LHCN-M2 (cell line): ENCODE data around the gene MYL7. TPM values are rescaled to one million over a fixed set of nuclear protein-coding genes. Genes with fewer than 3 reads are reported as not detected.
"Not testable (repeated sequence)": the region's sequence is repeated elsewhere in the genome, so short reads cannot be mapped to it uniquely, and the experiment has no call there.

Experiments used
- DNase-seq: peaks from one replicate; pipeline ENCODE4 v3.0.0-alpha.2; 2012; ENCODE audit warnings: low read depth
- total RNA-seq: library from RNA; depleted of rRNA; stranded (reverse); fragments of >200 nt; gene quantifications from 2 replicates; pipeline ENCODE4 v1.2.3, GENCODE V29; 2014

The MYL7 gene
- total RNA-seq, 1 experiment from 2014 or later, result not detected

DNA sequence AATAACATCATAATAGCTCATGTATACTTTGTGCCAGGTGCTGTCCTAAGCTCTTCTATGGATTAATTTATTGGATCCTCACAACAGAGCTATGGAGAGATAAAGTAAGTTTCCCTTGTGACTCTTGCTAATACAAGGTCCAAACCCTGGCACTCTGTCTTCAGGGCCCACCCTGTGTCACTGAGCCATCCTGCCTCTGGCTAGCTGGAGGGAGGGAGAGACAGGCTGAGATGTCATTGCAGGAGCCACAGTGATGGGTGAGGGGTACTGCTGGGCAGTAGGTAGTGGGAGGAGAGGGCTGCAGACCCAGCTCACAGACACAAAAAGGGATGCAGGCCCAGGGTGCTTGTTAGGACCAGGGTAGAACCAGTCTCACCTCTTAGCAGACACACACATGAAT is 31.2 kb upstream of the MYL7 start:
- no peak for DNase-seq

DNA sequence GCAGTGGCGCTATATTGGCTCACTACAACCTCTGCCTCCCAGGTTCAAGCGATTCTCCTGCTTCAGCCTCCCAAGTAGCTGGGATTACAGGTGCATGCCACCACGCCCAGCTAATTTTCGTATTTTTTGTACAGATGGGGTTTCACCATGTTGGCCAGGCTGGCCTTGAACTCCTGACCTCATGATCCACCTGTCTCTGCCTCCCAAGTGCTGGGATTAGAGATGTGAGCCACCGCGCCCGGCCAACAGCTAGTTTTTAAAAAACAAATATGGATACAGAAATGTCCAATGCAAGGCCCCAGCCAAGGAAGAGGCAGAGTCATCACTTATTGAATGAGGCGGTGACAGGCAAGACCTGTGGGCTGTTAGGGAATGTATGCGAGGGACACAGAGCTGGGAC is 30.8 kb upstream of the MYL7 start:
- not testable (repeated sequence) for DNase-seq

DNA sequence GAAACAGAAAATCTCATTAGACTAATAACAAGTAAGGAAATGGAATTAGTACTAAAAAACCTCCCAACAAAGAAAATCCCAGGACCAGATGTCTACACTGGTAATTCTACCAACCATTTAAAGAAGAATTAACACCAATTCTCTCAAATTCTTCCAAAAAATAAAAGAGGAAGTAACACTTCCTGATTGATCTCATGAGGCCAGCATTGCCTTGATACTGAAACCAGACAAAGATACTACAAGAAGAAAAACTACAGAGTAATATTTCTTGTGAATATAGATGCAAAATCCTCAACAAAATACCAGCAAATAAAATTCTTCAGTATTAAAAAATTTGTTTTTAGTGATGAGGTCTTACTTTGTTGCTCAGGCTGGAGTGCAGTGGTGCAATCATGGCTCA is 26.8 kb upstream of the MYL7 start:
- no peak for DNase-seq

DNA sequence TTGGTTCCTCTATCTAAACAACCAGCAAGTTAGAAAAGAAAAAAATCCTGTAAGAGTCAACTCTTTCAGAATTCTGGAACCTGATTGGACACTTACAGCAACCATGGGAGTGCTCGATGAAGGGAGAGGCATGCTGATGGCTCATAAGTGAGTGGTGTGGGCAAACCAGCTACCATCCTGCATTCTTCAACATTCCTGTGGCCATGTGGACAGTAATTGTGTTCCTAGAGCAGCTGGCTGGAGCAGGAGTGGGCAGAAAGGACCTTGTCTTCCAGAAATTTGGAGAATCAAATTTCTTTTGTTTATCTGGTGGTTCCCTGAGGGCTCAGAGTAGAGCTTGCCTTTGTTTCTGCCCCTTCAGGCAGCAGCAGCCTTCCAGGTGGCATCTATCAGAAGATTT is 22.5 kb upstream of the MYL7 start:
- DNase-seq, result peak; percentile 100

DNA sequence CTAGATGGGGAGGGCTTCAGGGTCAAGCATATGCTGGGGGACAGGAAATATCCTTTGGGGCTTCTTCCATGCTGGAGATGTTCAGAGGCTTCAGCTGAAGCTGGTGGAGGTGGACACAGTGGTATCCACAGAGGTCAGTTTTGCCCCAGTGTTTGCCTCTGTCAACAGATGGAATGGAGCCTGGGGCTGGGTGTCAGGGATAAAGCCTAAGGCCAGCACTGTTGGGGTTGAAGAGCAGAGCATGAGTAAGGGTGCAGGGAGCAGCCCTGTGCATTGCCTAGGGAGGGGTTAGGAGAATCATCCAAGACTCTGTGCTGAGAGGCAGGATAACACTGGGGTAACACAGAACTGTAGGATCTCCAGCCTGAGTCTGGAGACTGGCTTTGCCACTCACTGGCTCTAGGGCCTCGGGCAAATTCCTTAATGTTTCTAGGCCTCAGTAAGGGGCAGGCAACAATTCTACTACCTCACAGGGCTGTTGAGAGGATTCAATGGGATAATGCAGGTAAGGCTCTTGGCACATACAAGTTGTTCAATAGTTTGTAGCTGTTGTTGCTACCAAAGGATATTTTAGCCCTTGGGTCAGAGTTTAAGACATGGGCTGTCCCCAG is 21.8 kb upstream of the MYL7 start:
- peak; percentile 25 for DNase-seq

DNA sequence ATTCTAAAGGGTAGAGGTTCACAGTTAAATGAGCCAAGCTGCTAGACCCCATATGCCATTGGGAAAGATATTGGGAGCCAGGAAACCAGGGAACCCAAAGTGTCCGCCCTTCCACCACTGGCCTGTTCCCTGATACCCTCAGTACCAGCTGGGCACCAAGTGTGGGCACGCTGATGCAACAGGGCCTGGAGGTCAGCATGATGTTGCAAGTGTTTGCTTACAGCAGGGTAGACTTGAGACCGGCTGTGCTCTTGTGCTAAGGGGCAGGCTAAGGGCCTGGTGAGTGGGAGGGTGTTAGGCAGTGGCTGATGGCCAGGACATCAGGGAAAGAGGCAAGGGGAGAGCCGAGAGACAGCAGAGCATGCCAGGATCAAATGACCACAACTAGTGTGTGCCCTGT is 21.0 kb upstream of the MYL7 start:
- peak; percentile 74 for DNase-seq

DNA sequence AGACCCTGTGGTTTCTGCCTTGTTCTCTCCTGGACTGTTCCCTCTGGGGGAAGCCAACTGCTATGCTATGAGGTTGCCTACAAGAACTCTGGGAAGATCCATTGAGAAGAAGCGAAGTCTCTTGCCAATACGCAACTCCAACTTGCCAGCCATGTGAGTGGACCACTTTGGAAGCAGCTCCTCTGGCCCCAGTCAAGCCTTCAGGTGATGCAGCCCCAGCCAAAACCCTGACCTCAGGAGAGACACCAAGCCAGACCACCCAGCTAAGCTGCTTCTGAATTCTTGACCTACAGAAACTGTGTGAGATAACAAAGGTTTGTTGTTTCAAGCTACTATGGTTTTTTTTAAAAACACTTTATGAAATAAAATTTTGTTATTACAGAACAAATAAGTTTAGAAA is 20.2 kb upstream of the MYL7 start:
- no peak for DNase-seq

DNA sequence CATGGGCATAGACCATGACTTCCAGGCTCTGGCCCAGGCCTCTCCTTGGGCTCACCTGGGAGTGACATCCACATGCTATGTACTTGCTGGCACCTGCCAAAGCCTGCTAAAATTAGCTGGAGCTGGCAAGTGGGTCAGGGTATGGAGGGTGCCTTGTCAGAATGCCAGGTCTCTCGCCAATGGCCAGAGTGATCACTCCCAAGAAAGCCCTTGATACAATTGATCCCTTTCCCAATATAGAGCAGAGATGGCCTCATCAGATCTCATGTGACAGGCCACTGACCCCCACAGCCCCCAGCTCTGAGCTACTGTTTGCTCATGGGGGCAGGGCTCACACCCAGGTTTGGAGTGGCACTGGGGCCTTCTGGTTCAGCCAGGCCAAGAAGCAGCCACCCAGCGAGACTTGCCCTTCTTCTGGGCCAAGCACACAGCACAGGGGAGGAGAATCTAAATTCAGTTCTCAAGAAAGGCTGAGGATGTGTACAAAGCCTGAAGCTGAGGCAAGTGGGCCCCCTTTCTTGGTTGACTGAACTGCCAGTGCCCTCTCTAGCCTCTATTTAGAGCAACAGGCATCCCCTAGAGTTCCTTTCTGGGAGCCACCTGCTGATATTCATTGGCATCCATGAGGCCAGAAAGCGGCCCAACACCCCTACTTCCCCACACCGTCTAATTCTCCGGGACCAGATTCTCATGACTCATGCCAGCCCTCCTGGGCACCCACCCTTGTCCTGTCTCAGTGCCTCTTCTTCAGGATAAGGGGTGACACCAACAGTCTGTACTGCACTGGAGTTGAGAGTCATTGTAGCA is 18.9 kb upstream of the MYL7 start:
- no peak for DNase-seq

DNA sequence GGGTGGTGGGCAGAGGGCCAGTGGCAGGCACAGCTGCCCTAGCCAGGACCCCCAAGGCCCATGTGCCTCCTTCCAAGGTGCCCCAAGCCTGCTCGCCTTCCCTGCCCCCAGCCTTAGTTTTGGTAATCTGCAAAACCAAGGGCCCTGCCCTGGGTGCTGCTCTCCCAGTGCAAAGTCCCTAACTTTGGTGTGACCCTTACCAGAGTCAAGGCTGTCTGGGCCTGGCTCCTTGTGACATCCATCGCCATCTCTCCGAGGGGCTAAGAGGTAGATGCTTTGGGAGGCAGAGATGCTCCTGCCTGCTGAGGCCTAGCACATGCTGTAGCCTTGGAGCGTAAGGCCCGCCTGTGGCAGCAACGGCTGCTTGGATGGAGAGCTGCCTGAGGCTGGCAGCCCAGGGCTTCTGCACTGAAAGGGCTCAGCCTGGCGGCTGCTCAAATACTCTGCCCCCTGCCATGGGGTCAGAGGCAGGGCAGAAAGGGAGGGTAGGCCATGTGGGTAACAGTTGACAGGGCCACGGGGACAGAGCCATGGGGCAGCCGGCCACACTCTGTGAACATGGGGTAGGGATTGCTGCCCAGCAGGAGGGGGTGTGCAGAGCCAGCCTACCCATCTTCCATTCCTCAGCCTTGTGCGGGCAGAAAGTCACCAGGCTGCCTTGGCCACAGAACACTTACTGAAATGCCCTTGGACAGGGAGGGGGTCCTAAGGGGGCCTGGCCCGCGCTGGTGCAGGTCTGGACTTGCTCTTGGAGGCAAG is 17.9 kb upstream of the MYL7 start:
- no peak for DNase-seq

DNA sequence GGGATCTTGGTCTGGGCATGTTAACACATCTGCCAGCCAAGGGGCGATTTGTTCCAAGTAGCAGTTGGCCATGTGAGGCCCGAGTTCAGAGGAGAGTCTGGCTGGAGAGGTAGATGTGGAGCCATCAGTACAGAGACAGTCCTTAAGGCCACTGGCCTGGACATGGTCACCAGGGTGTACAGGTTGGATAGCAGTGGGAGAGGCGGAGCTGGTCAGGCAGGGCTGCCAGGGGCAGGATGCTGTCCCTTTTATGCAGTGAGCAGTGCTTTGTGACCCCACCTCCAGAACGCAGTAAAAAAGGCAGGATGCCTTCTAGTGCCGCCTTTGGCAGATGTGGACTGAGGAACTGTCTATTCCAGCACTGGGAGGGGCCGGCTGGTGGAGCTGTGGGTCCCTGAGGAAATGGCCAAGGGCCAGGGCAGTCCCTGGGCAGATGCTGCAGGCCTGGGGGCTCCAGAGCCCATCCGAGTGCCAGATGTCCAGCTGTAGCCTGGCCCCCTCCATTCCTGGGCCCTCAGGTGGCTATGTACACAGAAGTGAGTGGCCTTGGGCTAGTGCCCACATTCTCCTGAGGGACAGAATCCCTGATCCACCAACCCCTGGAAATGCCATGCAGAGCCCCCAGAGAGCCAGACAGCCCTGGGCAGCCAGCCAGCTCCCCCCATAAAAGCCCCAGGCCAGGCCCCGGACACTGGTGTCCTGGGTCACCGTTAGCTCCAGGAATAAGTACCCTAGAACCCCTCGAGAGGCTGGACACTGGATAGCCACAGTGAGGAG is 17.2 kb upstream of the MYL7 start:
- no peak for DNase-seq

DNA sequence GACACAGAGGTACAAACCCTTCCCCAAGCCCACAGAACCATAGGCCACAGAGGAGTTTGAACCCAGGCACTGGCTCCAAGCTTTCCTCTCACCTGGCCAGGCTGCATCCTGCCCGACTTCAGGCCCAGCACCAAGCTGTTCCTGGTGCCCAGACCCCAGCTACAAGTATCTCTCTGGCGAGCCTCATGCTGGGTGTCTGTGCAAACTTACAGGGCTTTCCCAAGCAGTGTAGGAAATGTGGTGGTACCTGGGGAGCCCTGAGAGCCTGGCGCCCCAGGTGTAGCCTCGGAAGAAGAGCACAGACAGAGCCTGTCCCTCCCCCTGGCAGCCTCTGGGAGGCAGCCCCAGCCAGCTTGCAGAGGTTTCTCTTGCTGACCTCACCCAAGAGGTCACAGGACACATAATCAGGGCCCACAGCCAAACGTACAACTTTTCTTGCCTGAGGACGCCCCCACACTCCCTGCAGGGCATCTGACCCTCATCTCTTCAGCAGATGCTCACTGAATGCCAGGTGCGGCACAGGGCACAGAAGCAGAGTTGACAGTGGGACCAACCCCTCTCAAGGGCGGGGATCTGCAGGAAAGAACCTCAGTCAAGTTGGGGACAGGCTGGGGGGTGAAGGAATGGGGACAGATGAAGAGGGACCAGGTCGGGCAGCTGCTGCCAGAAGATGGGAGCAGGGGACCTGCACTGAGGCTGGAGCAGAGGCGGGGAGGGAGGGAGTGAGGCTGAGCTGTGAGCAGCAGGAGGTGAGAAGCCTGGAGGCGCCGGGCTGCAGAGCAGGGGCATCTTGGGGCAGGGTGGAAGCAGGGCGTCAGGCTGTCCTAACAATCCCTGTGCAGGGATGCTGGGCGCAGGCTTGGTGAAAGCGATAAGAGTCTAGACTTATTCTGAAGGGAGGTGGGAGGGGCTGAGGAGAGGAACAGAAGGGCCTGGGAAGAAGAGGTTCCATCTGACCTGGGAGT is 16.3 kb upstream of the MYL7 start:
- DNase-seq, result no peak

DNA sequence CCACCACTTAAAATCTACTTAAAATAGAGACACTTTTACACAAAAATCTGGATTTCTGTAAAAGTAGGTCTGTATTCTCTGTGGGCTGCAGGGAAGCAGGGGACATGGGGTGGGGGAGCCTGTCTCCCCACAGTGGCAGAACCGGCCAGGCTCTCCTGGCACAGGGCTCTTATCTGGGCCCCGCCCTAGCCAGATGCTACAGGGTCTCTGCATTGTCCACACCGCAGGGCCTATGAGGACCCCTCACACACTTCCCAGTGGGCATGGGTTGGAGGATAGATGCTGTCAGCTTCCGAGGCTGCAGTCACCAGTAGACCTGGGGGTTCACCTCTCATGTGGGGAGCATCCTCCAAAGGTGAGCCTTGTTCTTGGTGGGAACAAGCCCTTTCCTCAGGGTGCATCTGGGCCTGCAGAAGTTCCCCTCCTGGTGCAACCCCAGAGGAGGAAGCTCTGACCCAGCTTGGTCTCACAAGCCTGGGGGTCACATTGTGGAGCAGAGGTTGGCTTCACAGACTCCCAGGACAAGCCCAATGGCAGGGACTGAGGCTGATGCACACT is 15.4 kb upstream of the MYL7 start:
- no peak for DNase-seq

DNA sequence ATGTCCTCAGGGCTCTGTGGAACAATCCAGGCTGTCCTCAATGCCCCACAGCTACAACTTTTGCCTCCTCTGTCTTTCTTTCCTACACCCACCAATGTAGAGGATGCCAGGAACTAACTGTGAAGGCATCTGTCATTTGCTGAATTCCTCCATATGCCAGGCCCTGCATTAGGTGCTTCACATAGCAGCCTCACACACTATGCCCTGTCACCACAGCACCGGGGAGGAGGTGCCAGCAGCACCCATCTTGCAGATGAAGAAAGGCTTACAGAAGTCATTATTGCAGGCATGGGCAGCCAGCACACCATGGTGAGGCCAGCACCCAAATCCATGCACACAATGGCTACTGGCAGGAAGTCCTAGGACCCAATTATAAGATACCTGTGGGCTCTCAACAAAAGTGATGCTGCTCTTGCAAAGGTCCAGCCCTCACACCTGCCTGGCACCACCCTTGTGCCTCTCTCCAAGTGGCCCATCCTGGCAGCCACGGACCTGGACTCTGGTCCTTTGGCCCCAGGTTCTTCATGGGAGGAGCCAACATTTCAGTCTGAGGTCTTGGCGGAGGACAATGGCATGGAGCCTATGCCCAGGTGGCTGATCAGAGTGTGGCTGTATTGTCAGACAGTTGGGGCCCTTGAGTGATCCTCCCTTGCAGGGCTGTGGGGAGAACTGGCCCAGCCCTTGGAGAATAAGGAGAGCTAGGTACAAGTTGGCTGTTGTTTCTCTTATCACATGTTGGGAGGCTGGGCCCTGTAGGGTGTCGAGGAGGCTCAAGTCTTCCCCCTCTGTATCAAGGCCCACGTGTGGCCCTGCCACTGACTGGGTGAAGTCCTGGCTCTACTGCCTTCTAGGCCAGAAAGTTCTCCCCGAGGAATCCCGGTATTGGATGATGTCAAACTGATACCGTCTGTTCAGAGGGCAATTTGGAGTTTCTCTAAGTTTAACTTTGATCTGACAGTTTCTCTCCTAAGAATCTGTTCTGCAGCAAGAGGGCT is 14.4 kb upstream of the MYL7 start:
- no peak for DNase-seq

DNA sequence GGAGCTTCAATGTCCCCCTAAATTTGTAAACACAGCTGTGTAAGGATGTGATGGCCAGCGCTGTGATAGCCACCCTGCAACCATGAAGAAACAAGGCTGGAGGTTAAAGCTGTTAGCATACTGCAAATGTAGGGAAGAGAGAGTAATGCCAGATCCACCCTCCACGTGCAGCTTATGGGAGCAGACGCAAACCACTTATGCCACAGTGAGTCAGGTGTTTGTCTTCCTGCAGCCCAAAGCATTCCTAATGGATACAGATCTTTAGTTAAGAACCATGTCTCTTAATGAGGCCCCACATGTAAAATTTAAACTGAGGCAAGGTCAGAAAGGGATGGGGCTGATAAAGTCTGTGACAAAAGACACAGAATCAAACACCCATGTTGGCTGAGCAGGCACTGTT is 13.6 kb upstream of the MYL7 start:
- DNase-seq, result no peak

DNA sequence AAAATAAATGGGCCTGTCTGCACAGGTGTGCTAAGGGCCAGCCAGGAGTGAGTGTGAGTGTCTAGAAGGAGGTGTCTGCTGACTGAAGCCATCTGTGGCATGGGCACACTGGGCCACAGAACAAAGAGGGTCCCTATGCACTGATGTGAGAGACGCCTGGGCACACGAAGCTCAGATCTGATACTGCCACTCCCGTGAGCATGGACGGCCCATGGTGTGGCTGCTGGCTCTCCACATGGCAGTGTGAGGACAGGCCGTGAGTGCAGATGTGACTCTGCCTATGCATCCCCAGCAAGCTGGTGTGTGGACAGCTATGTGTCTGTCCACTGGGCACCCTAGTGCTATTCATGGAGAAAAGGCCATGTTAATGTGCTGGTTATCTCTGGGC is 12.8 kb upstream of the MYL7 start:
- DNase-seq, result no peak

DNA sequence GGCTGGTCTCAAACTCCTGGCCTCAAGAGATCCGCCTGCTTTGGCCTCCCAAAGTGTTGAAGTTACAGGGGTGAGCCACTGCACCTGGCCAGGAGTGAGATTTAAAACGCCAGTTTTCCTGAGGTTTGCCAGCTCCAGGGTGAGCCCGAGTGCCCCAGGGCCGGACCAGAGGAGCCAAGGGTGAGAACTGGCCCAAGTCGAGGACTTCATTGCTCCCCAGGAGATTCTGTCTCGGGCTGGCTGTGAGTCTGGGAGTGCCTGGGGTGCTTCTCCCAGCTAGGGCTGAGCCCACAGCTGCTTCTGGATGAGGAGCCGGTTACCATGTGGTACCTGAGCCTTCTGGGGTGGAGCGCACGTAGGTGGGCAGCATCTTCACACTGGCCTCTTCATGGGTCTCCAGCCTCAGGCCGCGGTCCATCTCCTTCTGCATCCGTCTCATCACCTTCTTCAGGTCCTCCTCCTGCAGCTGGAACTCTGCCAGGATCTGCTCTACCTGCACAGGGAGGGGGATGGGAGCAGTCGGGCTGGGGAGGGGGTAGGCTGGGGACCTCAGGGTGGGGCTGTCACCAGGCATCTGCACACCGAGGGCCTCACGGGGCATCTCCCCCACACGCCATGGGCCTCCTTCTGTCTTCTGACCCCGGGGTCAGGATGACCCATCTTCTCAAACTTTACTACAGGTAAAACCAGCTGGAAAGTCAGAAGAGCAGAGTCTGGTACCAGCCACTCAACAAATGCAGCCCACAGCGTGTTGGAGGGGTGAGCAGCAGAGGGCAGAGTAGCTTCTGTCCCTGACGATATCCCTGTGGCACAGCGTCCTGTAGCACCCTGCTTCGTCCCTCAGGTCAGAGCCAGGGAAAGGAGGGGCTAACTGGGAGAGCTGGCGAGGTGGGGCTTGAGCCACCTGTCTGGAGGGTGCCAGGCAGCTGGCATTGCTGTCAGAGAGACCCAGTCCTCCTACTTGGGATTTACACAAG is 12.1 kb upstream of the MYL7 start:
- no peak for DNase-seq

DNA sequence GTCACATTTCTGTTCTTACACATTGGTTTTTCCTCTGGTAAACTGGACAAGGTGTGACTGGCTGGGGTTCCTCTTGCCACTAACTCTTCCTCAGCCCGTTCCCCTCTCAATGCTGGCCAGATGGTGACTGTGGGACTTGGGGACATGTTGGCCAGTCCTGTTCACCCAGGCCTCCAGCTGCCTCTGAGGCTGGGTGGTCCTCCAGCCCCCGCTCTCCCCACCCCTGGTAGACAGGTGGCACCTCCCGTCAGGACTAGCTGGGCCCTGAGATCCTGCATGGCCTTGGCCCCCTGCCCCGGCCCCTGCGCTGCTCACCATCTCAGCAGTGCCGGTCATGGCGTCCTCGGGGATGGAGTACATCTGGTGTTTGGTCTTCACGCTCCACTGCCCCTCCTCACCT is 10.8 kb upstream of the MYL7 start:
- DNase-seq, result no peak
